NCI-H1048 (cell line): ENCODE results near the gene ZNF740.
"Not testable (repeated sequence)": the region's sequence is repeated elsewhere in the genome, so short reads cannot be mapped to it uniquely, and the experiment has no call there.

ENCODE experiments used
- DNase-seq: peaks from one replicate; lab custom pipeline; 2025; lab: John Stamatoyannopoulos, UW

ZNF740 gene

DNA sequence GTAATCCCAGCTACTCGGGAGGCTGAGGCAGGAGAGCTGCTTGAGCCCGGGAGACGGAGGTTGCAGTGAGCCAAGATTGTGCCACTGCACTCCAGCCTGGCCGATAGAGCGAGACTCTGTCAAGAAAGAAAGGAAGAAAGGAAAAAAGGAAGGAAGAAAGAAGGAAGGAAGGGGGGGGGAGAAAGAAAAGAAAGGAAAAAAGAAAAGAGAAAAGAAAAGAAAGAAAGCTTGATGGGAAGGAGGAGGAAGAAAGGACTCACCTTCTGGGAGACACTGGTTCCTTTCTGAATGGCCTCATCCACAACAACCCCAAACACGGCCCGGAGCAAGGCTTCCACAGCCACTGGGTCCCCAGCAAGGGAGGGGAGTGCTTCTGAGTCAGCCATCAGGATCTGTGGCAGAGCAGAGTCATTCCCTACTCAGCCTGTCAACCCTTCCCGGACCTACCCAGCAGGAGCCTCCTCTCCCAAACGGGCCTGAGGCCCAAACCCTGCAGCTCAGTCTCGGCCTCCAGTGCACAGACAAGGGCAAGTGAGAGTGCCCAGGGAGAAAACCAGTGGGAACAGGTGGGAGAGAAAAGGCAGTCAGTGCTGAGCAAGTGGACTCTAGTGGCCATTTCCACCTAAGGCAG, 7.3 kb upstream of the ZNF740 start:
- no peak for DNase-seq

DNA sequence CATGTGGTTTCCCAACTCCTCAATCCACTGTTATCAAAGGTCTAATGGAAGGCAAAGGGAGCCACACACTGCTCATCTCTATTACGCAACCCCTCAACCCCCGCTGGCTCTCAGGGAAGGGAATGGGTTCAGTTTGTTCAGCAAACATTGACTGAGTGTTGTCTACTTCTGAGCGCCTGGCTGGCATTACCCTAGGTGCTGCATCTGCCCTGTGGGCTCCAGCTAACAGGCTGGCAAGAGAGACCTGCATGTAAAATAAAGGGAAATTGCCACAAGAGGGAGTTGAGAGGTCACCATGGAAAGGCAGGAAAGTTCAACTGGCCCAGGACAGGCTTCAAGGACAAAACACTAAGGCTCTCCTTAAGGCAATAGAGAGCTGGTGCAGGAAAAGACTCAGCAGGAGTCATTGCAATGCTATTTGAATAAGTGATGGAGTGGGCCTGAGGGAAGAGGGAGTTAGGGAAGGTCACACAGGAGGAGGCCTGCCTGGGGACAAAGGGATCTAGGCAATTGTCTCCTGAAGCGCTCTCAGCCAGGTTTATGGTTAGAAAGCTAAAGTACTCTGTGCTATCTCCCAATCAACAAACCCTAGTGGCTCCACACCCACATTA, 5.5 kb upstream of the ZNF740 start:
- no peak for DNase-seq

DNA sequence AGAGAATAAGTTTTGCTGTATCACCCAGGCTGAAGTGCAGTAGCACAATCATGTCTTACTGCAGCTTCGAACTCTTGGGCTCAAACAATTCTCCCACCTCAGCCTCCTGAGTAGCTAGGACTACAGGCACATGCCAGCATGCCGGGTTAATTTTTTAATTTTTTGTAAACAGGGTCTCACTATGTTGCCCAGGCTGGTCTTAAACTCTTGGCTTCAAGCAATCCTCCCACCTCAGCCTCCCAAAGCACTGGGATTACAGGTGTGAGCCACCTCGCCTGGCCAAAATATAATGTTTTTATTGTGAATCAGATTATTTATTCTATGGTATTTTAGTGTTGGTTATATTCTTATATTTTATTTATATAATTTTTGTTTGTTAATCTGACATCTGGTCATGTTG, 3.8 kb upstream of the ZNF740 start:
- DNase-seq: no peak

DNA sequence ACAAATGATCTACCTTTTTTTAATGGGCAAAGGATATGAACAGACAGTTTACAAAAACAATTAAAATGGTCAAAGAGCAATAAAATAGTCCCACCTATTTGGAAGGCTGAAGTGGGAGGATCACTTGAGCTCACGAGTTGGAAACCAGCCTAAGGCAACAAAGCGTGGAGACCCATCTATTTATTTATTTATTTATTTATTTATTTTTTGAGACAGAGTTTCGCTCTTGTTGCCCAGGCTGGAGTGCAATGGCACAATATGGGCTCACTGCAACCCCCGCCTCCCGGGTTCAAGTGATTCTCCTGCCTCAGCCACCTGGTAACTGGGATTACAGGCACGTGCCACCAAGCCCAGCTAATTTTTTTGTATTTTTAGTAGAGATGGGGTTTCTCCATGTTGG, 3.1 kb upstream of the ZNF740 start:
- DNase-seq: not testable (repeated sequence)

DNA sequence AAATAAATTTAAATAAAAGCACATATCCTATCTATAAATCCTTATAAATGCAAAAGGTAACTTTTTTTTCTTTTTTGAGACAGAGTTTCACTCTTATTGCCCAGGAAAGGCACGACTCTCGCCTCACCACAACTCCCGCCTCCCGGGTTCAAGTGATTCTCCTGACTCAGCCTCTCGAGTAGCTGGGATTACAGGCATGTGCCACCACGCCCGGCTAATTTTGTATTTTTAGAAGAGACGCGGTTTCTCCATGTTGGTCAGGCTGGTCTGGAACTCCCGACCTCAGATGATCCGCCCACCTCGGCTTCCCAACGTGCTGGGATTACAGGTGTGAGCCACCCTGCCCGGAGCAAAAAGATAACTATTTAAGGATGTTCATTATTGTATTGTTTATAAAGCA, 1.7 kb upstream of the ZNF740 start:
- not testable (repeated sequence) for DNase-seq

DNA sequence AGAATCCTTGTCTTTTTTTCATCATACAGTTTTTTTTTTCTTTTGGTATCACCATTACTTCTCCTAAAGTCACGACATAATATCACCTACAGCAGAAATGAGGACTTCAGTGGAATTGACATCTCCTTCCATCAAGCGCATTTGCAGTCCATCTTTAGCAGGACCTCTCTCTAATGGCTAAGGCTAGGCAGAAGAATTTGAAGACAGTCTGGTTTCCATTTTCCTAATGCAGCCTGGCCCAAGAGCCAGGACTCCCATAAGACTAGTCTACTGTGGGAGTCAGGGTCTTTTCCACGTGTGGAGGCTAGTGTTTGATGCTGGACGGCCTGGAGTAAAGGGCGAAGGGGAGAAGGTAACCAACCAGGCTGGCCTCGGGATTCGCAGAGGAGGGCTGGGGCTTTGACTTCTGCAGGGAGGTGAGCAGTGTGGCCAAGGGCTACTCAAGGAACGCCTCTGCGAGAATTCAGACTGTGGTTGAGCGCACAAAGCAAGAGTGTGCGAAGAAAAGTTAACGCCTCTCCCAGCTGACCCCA, 769 bp upstream of the ZNF740 start:
- no peak for DNase-seq

DNA sequence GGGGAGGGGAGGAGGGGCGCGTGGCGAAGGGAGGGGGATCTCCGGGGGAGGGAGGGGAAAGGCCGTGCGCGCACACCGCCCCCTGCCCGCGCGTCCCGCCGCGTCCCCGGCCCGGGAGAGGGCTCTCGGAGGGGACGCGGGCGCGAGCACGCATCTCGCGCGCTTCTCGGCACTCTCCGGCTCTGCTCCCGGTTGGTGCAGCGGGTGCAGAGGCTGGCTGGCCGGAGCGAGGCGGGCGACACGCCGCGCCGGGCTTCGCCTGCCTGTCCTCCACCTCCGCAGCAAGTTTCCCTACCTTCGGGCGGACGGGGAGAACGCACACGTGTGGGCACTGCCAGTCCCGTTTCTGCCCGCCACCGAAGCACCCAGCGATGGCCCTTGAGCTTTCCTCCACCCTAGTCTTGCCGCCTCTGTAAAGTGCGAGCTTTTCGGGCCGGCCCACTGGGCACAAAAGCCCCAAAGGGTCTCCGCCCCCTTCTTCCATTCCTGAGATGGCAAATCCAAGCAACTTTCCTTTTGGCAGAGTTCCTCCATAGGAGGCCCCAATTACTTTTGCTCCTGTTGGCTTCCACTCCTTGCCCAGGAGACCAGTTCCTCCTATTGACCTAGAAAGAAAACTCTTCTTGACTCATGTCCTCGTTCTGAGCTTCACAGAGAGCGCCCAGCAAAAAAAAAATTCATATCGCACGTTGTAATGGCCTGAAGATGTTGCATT, 566 bp downstream of the ZNF740 start:
- DNase-seq: no peak

DNA sequence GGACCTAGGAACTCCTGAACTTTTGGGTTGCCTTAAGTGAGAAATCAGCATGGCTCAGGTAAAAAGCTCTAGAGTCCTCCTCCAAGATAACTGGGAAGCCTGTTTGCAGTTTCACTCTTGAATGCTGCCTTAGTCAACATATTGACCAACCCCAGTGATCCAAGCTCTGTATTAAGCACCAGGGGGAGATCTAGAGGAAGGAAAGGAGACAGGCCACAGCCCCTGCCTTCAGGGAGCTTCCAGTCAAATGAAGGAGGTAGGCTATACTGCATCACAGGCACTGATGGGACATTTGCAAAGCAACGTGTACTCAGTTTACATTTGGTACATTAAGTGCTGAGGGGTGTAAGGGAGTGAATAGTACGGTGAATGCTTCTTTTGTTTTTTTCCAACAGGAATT, 1.4 kb downstream of the ZNF740 start:
- DNase-seq: no peak

DNA sequence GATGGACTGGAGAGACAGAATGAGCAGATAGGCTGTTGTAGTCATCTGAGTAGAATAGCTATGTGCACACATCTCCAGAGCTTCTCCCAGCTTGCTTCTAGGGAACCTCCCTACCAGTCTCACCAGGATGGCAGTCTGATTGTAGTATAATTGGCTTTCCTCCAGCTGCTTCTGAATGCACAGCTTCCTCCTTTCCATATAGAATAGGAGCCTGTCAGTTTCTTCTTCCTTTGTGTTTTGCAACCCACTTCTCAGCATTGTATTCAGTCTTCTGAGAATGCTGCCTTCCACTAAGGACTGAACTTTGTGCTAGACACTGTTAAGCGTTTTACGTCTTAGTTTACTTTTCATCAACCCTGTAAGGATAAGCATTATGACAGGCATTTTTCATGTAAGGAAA, 2.4 kb downstream of the ZNF740 start:
- no peak for DNase-seq

DNA sequence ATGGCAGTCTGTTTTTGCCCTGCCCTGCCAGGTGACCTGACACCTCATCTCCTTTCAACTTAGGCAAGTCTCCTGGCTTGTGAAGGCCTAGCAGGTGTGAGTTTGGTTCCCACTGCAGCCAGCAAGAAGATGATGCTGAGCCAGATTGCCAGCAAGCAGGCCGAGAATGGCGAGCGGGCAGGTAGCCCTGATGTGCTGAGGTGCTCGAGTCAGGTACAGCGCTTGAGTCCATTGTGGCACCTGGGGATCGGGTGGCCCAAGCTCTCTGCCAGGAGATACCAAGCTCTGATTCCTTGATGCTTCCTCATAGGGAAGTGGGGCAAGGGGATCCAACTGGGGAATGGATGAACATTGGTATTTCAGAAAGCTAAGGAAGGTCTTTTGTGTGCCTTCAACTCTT, 4.3 kb downstream of the ZNF740 start:
- DNase-seq: no peak

DNA sequence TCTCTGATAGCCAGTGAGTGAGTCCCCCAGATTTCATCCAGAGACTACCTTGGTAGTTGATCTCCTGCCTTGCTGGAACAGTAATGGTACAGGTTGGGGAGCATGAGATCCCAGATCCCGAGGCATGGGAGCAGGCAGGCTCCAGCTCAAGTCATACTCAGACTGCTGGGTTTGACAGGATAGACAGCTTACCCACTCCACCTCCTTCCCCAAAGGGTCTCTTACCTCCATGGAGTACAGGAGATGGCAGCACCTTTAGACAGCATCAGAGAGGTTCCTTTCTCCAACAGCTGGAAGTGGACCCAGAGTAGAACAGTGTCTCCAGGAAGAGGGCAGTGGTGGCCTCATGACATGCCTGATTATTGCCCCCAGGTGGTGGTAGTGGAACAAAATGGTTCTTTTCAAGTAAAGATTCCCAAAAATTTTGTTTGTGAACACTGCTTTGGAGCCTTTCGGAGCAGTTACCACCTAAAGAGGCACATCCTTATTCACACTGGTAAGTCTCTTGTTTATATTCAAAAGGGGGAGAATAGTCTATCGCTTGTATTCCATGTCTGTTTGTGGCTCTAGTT, 5.1 kb downstream of the ZNF740 start:
- no peak for DNase-seq

DNA sequence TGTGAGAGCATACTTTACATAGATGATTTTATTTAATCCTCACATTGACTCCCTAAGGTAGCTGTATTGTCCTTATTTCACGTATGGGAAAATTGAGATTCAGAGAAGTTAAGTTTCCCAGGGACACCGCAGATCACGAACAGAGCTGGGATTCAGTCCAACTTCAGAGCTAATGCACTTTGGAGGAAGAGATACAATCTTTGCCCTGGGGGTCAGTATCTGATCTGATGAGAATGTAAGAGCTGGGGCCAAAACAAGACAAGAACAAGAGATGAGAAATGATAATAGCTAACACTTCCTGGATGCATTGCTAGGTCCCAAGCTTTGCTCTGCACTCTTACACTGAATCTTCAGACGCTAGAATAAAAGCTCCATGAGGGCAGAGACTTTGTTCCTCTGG, 6.2 kb downstream of the ZNF740 start:
- DNase-seq: no peak

DNA sequence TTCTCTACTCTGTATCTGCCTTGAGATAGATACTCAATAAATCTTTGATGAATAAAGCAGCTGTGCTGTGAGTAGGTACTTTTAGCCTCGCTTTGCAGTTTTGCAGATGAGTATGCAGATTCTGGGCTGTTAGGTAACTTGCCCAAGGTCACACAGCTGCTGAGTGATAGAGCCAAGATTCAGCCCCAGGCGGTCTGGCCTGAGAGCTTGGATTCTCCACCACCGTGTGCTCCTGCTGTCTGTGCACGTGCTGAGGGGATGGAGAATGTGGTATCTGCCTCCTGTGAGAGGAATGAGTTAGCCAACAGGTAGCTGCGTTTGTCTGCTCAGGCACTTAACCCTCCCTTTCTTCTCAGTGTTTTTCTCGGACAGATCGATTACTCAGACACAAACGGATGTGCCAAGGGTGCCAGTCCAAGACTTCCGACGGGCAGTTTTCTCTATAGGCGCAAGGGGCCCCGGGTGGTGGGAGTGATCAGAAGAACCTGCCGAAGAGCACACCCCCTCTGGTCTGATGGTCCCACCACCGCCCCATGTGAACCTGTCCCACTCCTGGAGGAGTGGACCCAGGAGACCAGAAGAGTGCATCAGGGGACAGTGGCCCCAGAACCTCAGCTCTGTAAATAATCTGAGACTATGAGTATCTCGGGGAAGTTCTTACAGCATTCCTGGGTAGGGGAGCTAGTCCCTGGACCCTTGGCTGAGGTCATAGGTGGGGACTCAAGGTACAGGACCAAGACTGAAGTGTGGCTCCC, 6.8 kb downstream of the ZNF740 start:
- no peak for DNase-seq

DNA sequence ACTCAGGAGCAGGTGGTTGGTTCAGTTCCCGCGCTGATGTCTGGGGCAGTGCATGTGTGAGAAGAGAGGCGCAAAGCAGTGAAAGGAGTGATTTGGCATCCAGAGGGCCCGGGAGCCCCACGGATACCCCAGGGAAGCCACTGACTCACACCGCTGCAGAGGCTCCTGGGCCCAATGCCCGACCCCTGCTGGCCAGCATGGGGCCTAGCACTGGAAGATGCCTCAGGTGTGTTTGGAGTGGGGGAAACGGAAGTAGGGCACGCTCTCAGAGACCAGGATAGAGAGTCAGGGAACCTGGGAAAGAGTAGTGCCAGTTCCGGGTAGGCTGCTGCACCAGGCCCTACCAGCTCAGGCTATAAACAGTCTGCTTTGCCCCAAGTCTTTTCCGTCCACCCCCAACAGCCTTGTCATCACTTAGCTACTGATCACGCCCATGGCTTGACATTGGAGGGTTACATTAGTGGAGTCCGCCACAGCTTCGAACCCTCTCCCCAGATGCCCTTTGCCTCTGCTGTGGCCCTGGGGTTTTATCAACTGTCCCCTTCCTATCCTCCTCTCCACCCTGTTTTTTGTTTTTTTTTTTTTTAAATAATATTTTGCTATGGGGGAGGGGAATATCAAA, 9.7 kb downstream of the ZNF740 start:
- no peak for DNase-seq

DNA sequence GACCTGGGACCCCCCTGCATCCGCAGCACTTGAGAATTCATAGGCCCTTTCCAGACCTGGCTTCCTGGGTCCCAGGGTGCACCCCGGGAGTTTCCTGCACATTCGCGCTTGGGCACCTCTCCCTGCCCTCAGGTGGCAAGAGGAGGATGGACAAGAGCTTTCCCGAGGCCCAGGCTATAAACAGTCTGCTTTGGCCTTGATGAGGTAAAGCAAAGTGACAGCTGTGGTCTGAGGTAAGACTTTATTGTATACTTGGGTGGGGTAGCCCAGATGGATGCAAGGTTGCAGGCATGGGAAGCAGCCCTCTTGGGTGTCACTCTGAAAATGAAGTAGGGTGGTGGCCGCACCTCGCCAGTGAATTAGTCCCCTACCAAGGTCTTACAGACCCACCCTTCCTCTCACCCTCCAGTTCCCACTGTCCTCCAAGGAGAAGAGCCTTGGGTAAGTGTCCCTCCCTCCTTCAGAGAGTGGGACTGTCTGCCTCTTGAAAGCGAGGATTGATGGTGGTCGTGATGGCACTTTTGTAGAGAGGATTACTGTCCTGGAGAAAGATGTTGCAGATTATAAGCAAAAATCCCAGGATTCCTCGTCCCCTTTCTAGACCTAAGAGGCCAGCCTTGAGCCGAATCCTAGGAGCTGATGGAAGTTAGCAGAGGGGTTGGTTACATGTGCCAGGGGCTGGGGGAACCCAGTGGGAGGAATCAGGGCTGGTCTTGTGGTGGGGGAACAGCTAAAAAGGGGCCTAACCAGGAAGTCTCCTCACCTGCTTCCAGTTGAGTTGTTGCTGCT, 10.8 kb downstream of the ZNF740 start:
- no peak for DNase-seq

DNA sequence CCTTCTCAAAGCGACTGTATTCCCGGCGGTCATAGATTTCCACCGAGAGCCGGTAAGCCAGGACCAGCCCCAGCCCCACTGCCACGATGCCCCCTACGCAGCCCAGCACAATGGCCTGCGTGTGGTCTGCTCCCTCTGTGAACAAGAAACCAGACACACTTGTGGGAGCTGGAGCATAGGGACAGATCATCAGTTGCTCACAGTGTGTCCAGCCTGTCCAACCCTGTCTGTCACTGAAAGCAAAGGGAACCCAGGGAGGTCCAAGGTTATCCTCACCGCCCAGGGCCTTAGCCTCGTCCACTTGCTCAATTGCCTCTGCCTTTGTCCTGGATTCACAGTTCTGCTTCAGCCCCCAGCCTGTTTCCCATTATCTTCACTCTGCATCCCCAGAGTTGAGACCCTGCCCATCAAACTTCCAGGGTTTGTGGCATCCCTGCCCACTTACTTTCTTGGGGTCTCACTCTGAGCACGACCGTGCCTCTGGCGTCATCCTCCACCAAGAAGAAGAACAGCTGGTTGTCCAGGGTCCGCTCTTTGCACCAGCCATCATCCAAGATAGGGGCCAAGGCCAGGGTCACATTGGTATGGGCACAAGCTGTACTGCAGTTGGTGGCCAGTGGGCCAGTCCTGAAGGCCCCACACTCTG, 11.5 kb downstream of the ZNF740 start:
- no peak for DNase-seq

DNA sequence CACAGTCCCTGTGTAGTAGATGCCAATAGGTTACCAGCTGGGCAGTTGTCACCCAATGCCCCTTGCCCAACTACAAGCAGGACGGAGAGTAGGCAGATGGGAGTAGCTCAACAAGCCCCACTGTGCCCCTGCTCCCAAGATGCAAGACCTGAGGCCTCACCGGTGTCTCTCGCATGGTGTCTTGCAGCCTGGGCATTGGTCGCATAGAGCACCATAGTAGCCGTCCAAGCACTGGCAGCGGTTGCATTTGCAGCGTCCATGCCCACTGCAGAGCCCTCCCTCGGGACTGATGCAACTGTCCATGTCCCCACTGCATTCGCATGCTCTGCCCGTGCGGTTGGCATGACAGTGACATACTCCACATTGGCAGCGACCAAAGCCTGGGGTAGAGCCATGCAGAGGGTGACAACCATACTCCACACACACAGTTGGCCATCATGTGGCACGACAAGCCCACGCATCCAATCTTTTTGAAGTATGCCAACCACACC, 12.1 kb downstream of the ZNF740 start:
- DNase-seq: no peak

DNA sequence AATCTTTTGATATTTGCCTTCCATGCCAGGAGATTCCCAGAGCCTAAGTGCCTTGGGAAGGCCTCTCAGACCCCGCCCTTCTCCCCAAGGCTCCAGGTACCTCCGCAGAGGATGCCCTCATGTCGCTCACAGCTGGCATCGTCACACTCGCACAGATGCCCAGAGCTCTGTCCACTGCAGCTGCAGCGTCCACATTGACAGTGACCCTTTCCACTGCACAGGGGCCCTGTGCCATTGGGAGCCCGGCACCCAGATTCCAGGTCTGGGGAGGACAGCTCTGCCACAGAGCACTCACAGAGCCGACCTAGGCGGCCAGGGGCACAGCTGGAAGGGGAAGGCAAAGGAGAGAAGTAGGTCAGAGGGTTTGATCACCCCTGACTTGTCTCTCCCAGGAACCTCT, 12.5 kb downstream of the ZNF740 start:
- DNase-seq: no peak

DNA sequence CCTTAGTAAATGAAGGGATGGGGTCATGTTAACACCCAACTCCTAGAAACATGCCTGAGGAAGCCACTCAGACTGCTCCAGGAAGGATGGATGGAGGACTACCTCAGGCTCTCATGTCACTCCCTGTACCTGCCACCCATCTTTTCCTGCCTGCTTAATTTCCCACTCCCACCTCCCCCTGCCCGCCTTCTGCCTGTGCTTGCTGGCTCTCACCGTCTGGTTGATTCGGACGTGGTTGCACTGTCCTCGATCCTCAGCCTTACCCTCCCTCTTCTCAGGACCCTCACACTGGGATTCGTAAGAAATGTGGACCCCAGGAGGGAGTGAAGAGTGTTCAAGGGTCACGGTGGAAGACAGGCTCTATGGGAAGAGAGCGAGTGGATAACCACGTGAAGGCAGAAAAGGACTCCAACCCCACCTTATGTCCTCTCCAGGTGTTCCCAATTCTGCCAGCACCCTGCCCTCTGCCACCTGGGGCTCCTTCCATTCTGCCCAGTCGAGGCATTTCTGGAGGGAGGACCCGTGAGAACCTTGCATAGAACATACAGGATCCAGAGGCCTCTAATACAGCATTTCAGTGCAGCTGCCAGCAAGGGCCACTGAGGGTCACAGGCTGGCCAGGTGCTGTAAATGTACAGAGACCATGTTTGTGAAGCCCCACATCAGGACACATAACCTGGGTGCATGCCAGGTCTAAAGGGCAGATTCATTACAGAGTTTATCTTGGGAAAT, 13.6 kb downstream of the ZNF740 start:
- no peak for DNase-seq

DNA sequence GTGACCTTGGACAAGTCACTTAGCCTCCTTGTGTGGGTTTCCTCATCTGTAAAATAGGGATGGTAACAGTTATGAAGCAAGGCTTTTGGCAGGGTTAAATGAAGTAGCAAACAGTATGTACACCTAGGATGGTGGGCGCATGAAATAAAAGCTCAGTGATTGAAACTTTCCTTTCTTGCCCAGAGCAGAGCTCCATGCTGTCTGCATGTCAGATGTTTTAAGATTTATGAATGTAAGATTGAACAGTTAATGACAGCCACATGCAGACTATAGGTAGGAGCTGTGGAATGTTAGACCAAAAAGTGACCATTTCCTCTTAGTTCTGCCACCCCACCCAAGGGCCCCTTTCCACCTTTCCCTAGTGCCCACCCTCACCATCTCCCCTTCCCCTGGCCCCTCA, 14.5 kb downstream of the ZNF740 start:
- no peak for DNase-seq
